GM10266 (cell line): Measurements from ENCODE around the gene IRF2BP2.

Experiments
- DNase-seq: peaks from one replicate; pipeline ENCODE4 v3.0.0; 2012; ENCODE audit errors: extremely low spot score
- CTCF ChIP-seq: IDR thresholded peaks from 2 replicates; pipeline ENCODE4 v1.5.1; 2012; ENCODE audit warnings: mild to moderate bottlenecking, low read depth; ENCODE audit not compliant: control insufficient read depth, insufficient read depth; ENCODE audit errors: missing control alignments

Gene IRF2BP2

GRCh38 chr1:234633246-234634003, 23.4 kb upstream of the IRF2BP2 start:
- TF ChIP-seq CTCF = no peak
- DNase-seq = no peak

GRCh38 chr1:234632225-234632624, 22.2 kb upstream of the IRF2BP2 start:
- TF ChIP-seq CTCF = no peak
- no peak for DNase-seq

- TF ChIP-seq CTCF = no peak
- DNase-seq = no peak
Observed at GRCh38 chr1:234631721-234632125, 21.7 kb upstream of the IRF2BP2 start.

GRCh38 chr1:234629026-234629425, 19.0 kb upstream of the IRF2BP2 start:
- TF ChIP-seq CTCF = no peak
- DNase-seq = no peak

GRCh38 chr1:234628089-234628488, 18.1 kb upstream of the IRF2BP2 start:
- no peak for TF ChIP-seq CTCF
- DNase-seq = no peak

GRCh38 chr1:234627009-234627950, 17.3 kb upstream of the IRF2BP2 start:
- TF ChIP-seq CTCF = no peak
- DNase-seq = no peak
